ENCODE measurements around the gene C1QTNF4.
A peak's percentile ranks its signal among the peaks of the same experiment; 100 is the strongest.
"Not testable (repeated sequence)": the region's sequence is repeated elsewhere in the genome, so short reads cannot be mapped to it uniquely, and the experiment has no call there.

The C1QTNF4 gene

GRCh38 chr11:47593934-47594855, at the start of gene C1QTNF4:
Gene C1QTNF4, minus strand, starts transcription at chr11:47594411. Its CDS starts 3,601 bp downstream, at chr11:47590810.
- DNase-seq: no peak

DNA sequence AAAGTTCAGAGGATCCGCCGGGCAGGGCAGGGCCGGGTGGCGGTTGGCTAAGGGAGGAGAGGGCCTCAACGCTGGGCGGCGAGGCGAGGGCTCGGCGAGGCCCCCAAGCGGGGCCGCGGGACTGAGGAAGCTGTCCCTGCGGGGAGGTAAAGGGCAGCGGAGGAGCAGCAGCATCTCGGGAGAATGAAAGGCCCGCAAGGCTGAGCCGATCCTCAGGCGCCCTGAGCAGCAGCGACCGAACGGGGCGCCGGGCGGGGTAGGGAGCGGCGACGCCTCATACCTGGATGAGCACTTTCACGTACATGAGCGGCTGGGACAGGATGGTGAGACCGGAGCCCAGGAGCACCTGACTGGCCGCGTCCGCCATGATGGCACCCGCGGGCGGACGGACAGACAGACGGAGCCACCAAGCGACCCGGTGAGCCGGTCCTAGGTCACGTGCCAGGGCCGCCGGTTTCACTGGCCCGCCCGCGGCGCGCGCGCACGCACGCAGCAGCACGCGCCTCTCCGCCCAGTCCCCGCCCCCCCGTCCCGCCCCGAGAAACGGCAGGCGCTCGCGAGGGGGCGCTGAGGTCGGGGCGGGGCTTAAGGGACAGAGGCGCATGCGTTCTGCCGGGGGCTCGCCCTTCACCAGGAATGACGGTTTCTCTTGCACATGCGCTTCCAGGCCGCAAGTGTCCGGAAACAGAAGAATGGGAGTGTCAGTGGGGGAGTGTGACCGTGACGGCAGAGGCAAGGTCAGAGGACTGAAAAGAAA, 48.1 kb upstream of the C1QTNF4 start, which contains the start of gene MTCH2:
Gene MTCH2, minus strand, starts transcription at position 461 of the 757 bp plus-strand sequence. Its CDS starts 94 bp downstream, at position 367.
- DNase-seq: peak; percentile 94

GRCh38 chr11:47641600-47642098, 47.4 kb upstream of the C1QTNF4 start:
- no peak for DNase-seq

DNA sequence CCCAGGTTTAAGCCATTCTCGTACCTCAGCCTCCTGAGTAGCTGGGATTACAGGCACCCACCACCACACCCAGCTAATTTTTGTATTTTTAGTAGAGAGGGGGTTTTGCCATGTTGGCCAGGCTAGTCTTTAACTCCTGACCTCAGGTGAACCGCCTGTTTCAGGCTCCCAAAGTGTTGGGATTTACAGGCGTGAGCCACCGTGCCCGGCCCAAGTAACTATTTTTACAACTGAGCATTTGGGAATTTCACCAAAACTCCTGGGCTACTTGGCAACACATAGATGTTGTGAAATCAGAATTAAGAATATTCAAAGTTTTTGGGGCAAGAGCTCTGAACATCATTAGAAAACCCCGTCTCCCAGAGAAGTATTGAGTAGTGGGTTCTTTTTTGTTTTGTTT, 46.3 kb upstream of the C1QTNF4 start:
- not testable (repeated sequence) for DNase-seq

GRCh38 chr11:47636331-47636730, 42.1 kb upstream of the C1QTNF4 start:
- not testable (repeated sequence) for DNase-seq

DNA sequence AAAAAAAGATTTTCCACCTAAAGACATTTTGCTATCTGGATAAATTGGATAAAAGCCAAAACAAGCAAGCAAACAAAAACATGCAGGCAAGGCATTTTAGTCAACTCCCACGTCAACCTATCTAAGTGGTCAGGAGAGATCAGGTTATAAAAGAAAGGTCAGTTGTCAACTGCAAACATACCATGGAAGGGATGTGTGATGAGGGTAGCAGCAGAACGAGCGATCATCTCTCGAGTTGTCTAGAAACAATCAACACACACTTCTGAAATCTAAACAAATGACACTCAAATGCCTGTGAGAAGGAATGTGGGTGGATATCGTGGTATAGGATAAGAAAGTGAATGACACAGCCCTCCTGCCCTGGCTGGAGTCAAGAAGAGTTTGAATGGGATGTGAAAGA, 37.3 kb upstream of the C1QTNF4 start:
- no peak for DNase-seq

DNA sequence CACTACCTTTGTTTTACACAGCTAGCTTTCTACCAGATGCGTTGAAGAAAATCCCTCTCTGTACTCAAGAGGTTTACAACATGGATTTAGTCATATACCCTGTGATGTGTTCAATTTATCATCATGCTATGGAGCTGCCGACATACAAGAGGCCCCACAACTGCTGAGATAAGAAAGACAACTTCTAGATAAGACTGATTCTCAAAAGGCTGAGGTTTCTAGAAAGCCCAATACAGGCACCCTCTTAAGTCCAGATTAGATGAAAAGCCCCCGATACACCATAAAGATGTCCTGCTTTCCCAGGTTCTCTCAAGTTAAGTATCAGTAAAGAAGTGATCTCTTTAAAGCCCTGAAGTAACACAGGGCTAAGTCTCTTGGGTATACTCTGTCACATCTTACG, 33.8 kb upstream of the C1QTNF4 start:
- no peak for DNase-seq

DNA sequence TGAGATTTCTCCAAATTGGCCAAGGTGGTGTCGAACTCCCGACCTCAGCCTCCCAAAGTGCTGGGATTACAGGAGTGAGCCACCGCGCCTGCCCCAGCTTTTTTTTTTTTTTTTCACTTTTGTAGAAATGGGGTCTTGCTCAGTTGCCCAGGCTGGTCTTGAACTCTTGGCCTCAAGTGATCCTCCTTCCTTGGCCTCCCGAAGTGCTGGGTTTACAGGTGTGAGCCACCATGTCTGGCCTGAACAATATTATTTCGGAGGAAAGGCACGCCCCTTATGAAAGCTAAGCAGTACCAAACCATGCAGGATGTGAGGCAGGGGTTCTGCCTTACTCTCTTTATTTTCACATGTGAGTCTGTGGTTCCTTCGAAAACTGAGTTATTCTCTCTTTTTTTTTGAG, 32.0 kb upstream of the C1QTNF4 start:
- no peak for DNase-seq

GRCh38 chr11:47620836-47621378, 26.7 kb upstream of the C1QTNF4 start:
- DNase-seq: no peak

- DNase-seq: no peak
Measured at GRCh38 chr11:47617417-47617809, 23.2 kb upstream of the C1QTNF4 start.

DNA sequence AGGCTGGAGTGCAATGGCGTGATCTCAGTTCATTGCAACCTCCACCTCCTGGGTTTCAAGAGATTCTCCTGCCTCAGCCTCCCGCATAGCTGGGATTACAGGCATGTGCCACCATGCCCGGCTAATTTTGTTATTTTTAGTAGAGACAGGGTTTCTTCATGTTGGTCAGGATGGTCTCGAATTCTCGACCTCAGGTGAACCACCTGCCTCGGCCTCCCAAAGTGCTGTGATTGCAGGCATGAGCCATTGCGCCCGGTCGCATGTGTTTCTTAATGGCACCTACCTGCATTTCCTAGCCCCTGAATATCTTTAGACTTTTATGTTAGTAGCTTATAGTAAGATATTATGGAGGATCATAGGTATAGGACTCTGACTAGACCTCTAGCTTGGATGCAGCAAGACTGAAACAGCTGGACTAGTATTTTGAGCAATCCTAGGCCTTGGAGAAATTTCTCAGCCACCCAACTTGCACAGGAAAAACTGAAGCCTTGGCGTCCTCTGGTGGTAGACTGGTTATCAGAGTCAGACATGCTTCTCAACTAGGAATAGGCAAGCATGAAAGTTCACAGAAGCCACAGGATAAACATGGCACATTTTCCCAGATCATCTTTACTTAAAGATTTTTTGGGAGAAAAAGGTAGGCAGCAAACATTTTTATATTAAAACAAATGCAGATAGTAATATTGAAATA, 22.7 kb upstream of the C1QTNF4 start:
- peak; percentile 4 for DNase-seq

GRCh38 chr11:47615249-47615648, 21.0 kb upstream of the C1QTNF4 start:
- no peak for DNase-seq

DNA sequence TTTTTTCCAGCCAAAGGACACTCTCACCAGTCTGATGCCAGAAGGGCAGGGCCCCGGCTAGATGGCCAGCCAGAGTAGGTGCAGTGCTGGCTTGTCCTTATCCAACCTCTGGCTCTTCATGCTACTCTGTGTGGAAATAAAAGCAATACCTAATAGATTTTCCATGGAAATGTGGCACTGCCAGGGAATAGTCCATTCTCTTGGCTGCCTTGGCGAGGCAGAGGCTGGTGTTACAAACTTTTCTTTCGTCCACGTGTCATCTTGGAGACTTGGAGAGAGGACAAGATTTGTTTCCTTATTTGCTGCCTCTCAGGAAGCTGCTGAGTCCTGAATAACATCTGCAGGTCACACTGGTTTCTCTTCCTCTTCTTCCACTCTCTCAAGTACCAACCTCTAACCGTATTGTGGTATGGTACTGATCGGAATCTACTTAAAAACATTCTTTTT, 17.2 kb upstream of the C1QTNF4 start:
- no peak for DNase-seq

GRCh38 chr11:47609675-47610074, 15.5 kb upstream of the C1QTNF4 start:
- no peak for DNase-seq

- no peak for DNase-seq
Measured at GRCh38 chr11:47607380-47607779, 13.2 kb upstream of the C1QTNF4 start.

DNA sequence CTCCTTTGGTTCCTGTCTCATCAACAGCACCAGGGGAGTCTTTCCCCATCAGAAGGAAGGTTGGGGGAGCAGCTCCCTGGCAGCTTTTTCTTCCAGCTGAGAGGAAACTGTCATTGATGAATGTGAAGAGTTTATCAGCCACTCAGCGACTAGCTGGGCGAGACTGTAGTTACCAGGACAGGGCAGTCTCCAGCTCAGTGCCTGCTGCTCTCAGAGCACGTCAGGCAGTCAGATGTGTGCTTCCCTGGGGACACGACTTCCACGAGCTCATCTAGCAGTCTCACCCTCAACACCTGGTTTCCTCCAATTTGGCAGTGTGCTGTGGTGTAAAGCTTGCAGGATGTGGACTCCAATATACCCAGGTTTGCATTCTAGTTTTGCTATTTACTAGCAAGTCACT, 12.5 kb upstream of the C1QTNF4 start:
- DNase-seq: no peak

GRCh38 chr11:47605921-47606320, 11.7 kb upstream of the C1QTNF4 start:
- DNase-seq: no peak

DNA sequence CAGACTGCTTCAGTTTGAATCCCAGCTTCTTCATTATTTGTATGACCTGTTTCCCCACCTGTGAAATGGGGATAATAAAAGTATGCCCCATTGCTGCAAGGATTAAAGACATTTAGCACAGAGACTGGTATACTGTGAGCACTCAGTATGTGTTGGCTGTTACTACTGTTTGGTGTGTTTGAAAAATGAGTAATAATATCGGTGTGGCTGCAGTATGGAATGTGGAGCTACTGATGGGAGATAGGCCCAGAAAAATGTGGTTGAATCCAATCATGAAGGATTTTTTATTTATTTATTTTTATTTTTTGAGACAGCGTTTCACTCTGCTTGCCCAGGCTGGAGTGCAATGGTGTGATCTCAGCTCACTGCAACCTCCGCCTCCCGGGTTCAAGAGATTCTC, 9.1 kb upstream of the C1QTNF4 start:
- DNase-seq: no peak

- no peak for DNase-seq
Measured at GRCh38 chr11:47599902-47600301, 5.7 kb upstream of the C1QTNF4 start.

GRCh38 chr11:47595967-47596366, 1.8 kb upstream of the C1QTNF4 start:
- DNase-seq: no peak

- DNase-seq: no peak
Measured at GRCh38 chr11:47595029-47595428, 818 bp upstream of the C1QTNF4 start.

DNA sequence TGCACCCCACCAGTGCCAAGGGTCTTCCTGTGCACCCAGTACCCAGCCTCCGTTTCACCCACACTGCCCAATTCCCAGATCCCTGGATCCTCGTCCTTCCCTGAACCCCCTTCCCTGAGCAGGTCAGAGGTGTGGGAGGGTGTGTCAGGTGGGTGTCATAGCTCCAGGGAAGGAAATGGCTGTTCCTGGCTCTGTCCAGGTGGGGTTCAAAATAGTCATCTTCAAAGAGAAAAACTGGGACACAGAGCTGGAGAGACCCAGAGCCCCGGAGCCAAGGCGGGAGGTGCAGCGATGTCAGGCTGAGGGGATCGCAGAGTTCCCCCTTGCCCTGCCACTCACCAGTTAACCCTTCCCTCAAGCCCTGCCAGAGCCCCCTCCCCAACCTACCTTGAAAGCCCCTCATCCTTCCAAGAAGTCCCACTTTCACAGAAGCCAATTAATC, 698 bp downstream of the C1QTNF4 start:
- no peak for DNase-seq

- no peak for DNase-seq
Measured at GRCh38 chr11:47592970-47593369, 1.2 kb downstream of the C1QTNF4 start.

All from DMS153 (cell line).